NCI-H2029 (cell line): ENCODE data around the gene NCKAP5L.
"Not testable (repeated sequence)": the region's sequence is repeated elsewhere in the genome, so short reads cannot be mapped to it uniquely, and the experiment has no call there.

Experiments
- DNase-seq: peaks from one replicate; lab custom pipeline; 2025; lab: John Stamatoyannopoulos, UW

The NCKAP5L gene, protein sequence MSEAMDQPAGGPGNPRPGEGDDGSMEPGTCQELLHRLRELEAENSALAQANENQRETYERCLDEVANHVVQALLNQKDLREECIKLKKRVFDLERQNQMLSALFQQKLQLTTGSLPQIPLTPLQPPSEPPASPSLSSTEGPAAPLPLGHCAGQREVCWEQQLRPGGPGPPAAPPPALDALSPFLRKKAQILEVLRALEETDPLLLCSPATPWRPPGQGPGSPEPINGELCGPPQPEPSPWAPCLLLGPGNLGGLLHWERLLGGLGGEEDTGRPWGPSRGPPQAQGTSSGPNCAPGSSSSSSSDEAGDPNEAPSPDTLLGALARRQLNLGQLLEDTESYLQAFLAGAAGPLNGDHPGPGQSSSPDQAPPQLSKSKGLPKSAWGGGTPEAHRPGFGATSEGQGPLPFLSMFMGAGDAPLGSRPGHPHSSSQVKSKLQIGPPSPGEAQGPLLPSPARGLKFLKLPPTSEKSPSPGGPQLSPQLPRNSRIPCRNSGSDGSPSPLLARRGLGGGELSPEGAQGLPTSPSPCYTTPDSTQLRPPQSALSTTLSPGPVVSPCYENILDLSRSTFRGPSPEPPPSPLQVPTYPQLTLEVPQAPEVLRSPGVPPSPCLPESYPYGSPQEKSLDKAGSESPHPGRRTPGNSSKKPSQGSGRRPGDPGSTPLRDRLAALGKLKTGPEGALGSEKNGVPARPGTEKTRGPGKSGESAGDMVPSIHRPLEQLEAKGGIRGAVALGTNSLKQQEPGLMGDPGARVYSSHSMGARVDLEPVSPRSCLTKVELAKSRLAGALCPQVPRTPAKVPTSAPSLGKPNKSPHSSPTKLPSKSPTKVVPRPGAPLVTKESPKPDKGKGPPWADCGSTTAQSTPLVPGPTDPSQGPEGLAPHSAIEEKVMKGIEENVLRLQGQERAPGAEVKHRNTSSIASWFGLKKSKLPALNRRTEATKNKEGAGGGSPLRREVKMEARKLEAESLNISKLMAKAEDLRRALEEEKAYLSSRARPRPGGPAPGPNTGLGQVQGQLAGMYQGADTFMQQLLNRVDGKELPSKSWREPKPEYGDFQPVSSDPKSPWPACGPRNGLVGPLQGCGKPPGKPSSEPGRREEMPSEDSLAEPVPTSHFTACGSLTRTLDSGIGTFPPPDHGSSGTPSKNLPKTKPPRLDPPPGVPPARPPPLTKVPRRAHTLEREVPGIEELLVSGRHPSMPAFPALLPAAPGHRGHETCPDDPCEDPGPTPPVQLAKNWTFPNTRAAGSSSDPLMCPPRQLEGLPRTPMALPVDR (N-terminal part only)

DNA sequence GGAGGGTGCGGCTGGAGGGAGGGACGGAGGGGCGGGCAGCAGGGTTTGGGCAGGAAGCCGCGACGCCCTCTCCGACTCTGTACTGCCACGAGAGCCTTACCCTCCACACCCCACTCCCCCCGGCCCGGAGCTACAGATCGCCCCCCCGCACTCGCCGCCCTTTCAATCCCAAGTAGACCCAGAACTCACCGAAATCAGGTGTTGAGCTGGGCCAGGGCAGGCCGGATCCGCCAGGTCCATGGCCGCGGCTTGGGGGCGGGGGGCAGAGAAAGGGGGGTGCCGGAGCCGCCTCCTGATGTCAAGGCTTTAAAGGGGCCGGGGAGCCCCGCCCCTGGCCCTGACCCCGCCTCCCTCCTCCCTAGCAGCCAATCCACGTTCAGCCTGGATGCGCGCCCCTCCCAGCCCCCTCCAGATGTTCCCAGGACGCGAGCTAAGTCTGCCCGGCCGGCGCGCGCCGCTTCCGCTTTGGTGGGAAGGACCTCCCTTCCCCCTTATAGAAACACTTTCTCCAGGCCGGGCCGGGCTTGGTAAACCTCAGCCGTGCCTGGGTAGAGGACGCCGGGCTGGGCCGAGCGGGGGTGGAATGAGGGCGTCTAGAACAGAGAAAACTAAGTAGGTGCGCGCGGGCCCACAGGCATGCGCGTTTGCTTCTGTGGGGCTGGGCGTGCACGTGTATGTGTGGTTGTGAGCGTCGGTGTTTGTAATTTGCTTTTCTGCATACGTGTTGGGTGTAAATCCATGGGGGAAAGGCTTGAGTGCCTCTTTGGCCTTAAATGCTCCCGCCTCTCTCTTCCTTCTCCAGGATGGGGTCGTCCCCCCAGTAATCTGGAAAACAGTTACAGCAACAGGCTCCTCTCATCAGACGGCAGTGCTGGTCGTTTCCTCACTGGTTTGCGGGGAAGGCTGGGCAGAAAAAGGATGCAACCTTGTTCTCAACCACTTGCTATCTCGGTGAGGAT lies at the start of gene NCKAP5L:
Gene NCKAP5L, minus strand, starts transcription at position 281 of the 959 bp plus-strand sequence. CDS start 24,369 bp downstream, outside the sequence.
- DNase-seq = peak; percentile 90

DNA sequence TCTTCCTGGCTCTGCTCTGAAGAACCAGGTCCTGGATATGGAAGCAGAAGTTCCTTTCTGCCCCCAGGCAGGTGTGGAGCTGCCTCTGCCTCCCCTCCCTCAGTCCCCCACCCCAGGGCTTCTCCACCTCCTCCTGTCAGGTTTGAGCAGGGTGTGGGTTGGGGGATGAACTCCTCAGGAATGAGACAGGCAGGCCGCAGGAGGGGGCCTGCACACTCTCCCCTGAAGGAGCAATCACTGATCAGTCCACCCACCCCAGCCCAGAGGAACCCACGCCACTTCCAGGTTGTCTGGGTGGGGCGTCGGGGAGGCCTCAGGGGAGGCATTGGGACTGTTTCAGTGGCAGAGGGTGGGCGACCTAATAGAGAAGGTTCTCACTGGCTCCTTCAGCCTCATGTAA lies 48.9 kb upstream of the NCKAP5L start:
- no peak for DNase-seq

DNA sequence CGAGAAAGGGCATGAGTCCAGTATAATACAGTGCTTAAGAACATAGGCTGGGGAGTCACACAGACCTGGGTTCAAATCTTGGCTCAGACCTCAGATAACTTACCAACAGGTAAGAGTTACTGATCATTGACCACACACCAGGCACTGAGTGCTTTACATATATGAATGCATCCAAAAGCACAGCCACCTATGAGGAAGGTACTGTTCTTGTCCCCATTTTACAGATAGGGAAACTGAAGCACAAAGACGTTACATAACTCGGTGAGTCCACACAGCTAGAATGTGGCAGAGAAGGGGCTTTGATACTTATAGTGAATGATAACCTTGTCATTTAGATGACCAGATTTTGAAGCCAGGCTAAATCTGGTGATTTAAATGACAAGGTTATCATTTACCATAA lies 47.9 kb upstream of the NCKAP5L start:
- DNase-seq = no peak

DNA sequence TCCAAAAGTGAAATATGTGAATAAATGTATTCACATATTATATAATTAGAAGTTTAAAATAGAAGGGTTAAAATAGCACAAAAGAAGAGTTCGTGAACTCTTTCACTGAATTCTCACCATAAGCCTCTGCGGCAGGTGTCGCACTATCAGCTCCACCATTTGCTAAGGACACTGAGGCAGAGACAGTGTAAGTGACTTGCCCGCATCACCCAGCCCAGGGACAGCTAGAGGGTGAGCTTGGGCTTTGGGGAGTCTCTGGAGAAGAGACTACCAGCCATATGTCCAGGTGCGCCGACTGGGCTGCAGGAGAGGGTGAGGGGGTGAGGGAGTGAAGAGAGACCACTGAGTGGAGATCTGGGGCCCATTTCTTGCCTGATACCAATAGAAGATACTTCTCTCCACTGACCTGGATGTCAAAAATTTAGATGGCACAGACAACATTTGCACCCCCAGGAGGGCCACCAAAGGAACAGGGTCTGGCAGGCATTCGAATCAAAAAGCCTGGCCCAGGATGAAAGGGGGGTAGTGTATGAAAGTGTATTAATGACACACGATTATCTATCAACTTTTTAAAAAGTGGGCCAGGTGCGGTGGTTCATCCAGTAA lies 47.0 kb upstream of the NCKAP5L start:
- DNase-seq = no peak

DNA sequence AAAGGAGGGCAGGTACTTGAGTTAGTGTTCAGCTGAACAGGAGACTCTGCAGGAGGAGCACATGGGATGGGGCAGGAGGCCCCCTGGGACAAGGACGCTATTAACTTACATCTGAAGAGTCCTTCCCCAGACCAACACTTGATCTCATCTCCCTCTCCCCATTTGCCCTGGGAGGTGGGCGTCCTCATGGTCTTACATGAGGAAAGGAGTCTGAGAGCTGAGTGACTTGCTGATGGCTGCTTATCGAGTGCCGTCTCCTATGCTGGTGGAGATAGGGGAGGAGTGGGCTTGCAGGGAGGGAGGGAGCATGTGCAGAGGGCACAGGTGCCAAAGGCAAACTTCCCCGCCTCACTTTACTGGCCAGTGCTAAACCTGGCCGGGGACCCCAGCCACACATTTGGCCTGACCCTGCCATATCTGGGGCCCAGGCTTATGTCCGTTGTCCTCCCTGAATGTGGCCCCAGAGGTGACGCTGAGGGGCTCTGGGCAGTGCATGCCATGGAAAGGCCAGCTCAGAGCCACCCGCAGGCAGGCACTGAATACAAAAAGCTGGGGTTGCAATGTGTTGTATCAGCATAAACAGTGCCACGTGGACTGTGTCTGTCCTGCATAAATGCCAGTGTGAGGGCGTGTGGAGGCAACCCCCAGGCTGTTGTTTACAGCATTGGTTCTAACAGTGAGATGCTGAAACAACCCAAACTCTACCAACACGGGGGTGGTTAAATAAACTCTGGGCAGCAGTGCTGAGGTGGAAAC lies 46.1 kb upstream of the NCKAP5L start:
- no peak for DNase-seq

DNA sequence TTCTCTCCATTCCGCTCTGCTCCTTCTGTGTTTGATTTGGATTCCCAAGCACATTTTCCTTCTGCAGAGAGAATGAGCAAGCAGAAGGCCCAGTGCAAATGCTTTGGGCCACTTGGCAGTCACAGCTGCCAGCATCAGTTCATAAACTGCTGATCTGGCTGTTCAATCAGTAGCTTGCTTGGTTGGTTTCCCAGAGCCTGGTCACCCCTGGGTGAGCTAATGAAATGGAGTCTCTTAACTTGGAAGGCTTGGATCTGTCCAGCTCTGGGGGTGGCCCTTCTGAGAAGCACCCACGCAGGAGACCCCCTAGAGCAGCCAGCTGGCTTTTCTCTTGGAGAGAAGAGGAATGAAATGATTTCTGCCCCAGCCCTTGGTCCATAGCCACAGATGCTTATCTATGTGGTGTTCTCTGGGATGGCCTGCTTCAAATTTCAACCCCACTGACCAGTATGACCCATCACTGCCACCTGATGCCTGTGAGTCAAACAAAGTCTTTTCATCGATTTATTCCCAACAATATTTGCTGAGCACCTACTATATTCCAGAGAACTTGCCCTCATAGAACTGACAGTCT lies 45.2 kb upstream of the NCKAP5L start:
- no peak for DNase-seq

DNA sequence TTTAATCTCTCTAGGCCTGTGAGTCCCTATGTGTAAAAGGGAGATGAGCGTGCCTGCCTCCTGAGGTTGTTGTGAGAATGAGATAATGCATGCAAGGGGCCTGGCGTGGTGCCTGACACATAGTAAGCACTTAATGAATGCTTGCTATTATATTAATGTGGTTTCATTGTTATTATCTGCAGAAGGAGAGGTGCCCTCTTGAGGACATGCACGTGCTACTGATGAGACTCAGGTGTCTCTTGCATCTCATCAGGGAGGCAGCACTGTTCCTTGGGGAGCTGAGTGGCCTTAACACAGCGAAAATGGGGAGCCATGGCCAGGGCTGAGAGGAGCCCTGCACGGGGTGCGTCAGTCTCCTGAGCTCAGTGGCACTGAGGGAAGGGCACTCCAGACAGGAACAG lies 44.6 kb upstream of the NCKAP5L start:
- DNase-seq = peak; percentile 19

DNA sequence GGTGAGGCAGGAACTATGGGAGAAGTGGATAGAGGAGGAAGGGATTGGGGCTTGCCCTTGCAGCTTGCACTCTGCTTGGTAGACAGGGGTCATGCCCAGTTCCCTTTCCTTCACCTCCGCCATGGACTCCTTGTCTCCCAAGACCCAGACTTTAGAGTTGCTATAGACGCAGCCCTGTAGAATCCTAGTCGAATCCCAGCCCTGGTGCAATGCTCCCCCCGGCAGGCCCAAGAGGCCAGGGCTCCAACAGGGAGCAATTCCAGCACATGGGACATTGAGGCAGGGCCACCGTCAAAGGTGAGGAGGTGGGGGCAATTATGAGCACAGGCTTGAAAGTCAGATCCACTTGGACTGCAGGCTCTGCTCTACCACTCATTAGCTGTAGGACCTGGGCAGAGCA lies 44.2 kb upstream of the NCKAP5L start:
- DNase-seq = no peak

DNA sequence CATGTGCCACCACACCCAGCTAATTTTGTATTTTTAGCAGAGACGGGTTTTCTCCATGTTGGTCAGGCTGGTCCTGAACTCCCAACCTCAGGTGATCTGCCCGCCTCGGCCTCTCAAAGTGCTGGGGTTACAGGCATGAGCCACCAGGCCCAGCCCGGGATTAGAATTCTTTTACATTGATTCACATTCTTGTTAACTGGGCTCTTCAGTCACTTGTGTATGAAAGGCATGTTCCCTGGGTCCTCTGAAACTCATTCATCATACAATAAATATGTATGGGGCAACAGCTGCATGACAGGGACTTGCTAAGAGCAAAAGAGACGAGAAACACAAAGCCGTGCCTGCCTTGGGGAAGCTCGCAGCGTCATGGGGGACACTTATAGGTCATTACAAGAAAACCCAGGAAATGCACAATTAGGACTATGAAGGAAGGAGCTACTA lies 43.6 kb upstream of the NCKAP5L start:
- not testable (repeated sequence) for DNase-seq

DNA sequence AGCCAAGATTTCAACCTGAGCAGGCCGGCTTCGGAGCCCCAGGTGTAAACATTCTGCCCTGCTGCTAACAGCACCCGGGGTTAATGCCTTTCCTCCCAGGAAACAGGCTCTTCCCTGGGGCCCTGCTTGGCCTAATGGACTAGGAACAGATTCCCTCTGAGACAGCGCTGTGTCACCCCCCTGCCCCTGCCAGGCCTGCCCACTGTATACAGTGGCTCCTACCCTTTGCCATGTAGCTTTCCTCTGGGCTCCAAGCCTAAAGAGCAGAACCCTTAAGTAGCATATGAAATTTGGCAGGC lies 43.0 kb upstream of the NCKAP5L start:
- no peak for DNase-seq

DNA sequence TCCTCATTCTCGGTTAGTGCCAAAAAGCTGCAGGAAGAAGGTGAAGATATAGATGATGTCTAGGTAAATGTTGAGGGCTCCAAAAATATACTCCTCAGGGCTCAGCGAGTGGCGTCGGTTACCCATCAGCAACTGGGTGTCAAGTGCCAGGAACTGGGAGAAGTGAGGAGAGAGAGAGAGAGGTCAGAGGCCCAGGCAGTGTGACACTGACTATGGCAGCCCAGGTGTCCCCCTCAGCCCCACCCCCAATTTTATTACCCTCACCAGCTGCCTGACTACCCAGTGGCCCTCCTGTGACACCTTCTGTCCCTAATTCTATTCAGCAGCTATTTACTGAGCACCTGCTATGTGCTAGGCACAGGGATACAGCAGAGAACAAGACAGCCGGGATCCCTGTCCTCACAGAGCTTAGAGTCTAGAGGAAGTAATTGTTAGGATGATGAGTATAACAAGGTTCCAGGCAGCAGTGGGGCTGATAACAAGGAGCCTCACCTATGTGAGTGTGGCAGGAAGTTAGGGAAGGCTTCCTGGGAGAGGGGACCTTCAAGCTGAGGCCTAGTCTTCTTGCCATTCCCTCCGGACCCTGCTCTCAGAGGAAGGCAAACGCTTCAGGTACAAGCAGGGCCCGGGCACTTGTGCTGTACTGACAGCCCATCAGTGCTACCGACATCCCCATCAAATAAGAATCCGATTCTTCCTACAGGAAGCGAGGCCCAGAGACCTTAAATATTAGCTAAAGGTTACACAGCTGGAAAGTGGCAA lies 42.5 kb upstream of the NCKAP5L start:
- no peak for DNase-seq

DNA sequence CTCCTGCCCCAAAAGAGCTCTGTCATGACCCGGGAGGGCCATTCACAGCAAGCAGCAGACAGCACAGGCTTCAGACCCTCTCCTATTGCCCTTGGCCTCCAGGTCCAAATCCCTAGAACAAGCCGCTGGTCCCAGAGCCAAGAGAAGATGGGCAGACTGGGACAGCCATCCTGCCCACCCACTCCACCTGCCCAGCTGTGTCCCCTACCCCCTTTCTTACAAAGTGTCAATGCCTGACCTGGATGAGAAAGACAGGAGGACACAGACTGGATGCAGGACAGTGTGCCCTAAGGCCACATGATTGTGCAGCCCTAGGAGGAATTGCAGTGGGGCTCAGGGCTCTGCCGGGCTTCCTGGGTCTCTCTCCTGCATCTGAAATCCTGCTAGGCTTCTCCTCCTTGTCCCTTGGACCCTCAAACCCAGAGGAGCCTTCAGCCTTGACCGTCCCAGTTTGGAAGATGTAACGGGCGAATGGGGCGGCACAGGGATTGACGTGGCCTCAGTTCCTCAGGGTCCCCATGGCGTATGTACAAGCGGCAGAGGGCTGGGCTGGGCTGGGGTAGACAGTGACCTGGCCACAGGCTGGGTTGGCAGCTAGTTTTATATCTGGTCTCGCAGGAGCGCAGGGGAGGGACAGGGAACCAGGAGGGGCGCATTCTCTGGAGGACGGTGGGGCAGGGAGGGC lies 41.7 kb upstream of the NCKAP5L start:
- no peak for DNase-seq

DNA sequence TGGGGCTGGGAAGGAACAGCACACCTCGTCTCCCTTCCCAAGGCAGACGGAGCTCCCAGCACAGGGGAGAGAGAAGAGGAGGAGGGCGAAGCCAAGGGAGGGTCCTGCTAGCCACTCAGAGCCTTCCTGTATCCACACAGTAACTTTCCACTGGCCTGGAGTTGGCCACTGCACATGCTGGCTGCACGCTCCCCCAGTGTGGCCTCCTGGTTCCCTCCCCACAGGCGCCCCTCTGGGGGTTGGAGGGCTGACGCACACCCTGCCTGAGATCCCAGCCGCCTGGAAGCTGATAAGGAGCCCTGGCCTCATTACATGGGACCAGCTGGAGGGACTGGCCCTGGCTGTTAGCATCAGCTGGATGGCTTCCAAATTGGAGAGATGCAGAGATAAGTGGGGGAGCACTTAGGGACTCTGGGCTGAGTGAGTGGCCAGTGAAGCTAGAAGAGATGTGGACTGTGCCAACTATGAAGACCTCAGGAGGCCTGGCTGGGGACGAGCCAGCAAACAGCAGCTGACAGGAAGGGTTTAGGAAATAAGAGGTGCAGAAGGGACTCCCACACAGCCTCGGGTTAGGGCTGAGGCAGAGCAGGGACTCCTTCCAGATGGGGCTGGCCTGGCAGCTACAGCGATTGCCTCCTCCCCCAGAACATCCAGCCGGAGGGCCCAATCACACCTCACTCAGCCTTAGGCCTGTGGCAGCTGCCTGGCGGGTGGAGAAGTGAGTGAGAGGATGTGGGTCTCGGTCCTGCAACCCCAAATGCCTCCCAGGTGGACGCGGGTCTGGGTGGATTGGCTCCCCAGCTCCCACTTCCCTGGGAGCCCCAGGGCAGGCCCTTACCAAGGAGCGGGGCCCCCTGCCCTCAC lies 41.0 kb upstream of the NCKAP5L start:
- DNase-seq = peak; percentile 94

DNA sequence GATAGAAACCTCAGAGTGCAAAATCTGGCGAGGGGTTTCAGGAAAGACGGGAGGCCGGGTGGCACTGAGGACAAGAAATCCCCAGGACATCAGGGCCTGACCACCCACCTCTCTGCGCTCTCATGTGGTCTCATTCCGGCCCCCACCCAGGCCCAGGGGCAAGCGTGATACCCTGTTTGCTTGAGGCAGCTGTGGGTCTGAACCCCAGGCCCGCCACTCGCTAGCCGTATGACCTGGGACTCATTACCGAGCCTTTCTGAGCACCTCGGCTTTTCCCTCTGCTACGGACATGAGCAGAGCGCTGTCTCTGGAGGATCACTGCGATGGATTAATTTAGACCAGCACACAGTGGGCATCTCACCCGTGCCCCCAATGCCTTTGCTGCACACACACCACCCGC lies 40.2 kb upstream of the NCKAP5L start:
- no peak for DNase-seq

DNA sequence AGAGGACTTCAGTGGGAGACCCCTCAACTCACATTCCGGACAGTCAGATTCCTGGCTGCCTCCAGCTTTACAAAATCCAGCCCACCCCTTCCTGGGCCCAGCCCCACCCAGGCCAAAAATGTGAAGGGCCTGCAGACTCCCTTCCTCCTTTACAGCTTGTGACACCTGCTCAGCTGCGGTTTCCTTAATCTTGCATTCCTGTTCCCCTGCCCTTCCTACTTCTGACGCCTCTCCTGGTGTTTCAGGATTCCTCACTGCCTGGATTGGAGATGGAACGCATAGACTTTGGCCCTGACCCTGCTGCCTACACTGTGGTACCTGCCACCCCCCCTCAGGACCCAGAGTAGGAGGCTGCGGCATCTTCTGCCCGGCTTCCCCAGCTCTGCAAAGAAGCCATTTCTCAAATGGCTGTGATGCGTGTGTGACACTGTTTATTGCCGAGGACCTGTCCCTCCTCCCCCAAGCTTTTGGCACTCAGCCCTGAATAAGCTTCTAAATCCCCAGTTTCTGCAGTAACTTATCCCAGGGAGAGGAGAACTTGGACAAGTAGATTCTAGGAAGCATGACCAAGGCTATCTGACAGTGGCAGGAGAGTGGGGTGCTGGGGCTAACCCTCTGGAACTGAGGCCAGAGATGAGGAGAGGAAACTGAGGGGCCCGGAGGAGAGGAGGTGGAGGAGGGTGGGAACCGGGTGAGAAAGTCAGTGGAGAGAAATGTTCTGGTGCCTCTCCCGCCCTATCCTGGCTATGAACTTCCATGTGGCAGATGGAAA lies 39.5 kb upstream of the NCKAP5L start:
- no peak for DNase-seq

DNA sequence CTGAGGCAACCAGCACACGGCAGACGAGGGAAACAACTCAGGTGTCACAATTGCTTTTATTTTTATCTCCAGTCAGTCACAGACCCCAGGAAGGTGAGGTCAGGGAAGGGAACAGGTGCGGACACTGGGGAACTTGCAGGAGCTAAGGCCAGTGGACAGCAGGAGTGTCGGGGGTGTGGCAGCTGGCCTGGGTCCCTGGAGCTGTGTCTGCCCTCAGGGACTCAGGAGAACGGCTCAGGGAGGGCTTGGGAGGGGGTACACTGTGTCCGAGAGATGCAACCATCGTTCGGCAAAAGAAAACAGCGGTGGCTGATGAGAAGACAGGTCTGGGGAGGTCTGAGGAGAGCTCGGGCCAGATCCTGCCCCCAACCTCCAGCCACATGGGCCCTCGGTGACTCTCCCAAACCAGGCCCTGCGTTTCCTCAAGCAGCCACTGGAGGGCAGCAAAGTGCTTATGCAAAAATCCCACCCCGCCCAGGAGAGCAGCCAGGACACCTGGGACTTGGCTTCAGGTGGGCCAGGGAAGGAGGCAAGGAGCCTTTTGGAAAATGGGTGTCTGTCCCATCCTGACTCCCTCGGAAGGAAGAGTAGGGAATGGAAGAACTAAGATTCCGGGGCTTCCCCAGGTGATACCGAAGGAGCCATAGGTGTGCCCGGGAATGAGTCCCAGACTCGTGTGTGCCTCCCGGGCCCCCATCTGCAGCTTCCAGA lies 38.8 kb upstream of the NCKAP5L start:
- peak; percentile 50 for DNase-seq
